ENCODE results near the gene LY6G6F. TPM values are rescaled to one million over a fixed set of nuclear protein-coding genes. Genes with fewer than 3 reads are reported as not detected.

LY6G6F gene
- total RNA-seq, 1 donor from 2014 or later = not detected

Other genes with a start within 250 kb of the LY6G6F start
- gene MICB, start 208.7 kb upstream of the LY6G6F start, total RNA-seq = 11.6 and 21.9 TPM in 2 replicates
- not detected in 2 replicates for gene MCCD1, start 177.9 kb upstream of the LY6G6F start, total RNA-seq
- gene DDX39B, start 164.9 kb upstream of the LY6G6F start, total RNA-seq = 355 and 485 TPM in 2 replicates
- 2.0 and 3.0 TPM in 2 replicates for gene ATP6V1G2, start 160.3 kb upstream of the LY6G6F start, total RNA-seq
- gene NFKBIL1, start 159.3 kb upstream of the LY6G6F start, total RNA-seq = 26.0 and 36.1 TPM in 2 replicates
- gene LTA, start 134.6 kb upstream of the LY6G6F start, total RNA-seq = not detected in 2 replicates
- gene TNF, start 131.3 kb upstream of the LY6G6F start, total RNA-seq = not detected in 2 replicates
- 0.25 TPM in 1 of 2 replicates, not detected in the other for gene LTB, start 124.4 kb upstream of the LY6G6F start, total RNA-seq
- not detected in 2 replicates for gene LST1, start 120.6 kb upstream of the LY6G6F start, total RNA-seq
- not detected in 2 replicates for gene NCR3, start 113.9 kb upstream of the LY6G6F start, total RNA-seq
- gene AIF1, start 91.6 kb upstream of the LY6G6F start, total RNA-seq = not detected in 2 replicates
- 42.2 and 46.1 TPM in 2 replicates for gene PRRC2A, start 86.2 kb upstream of the LY6G6F start, total RNA-seq
- 122 and 128 TPM in 2 replicates for gene BAG6, start 54.2 kb upstream of the LY6G6F start, total RNA-seq
- 0.89 and 1.2 TPM in 2 replicates for gene APOM, start 51.0 kb upstream of the LY6G6F start, total RNA-seq
- gene C6orf47, start 46.1 kb upstream of the LY6G6F start, total RNA-seq = 22.6 and 28.4 TPM in 2 replicates
- 13.0 and 18.5 TPM in 2 replicates for gene GPANK1, start 41.9 kb upstream of the LY6G6F start, total RNA-seq
- 82.2 and 114 TPM in 2 replicates for gene CSNK2B, start 40.8 kb upstream of the LY6G6F start, total RNA-seq
- gene LY6G5B, start 36.9 kb upstream of the LY6G6F start, total RNA-seq = 3.0 and 3.4 TPM in 2 replicates
- gene LY6G5C, start 25.8 kb upstream of the LY6G6F start, total RNA-seq = 0.33 and 0.37 TPM in 2 replicates
- gene ABHD16A, start 3.5 kb upstream of the LY6G6F start, total RNA-seq = 42.8 and 50.0 TPM in 2 replicates
- gene LY6G6D, start 8.5 kb downstream of the LY6G6F start, total RNA-seq = not detected in 2 replicates
- gene LY6G6C, start 14.9 kb downstream of the LY6G6F start, total RNA-seq = not detected in 2 replicates
- gene MPIG6B, start 16.5 kb downstream of the LY6G6F start, total RNA-seq = not detected in 2 replicates
- gene DDAH2, start 22.4 kb downstream of the LY6G6F start, total RNA-seq = 39.3 and 81.0 TPM in 2 replicates
- 791 and 1,362 TPM in 2 replicates for gene CLIC1, start 29.7 kb downstream of the LY6G6F start, total RNA-seq
- 13.0 and 21.6 TPM in 2 replicates for gene MSH5, start 33.1 kb downstream of the LY6G6F start, total RNA-seq
- gene SAPCD1, start 55.8 kb downstream of the LY6G6F start, total RNA-seq = 1.00 and 1.2 TPM in 2 replicates
- gene VWA7, start 70.5 kb downstream of the LY6G6F start, total RNA-seq = 0.11 and 0.25 TPM in 2 replicates
- gene VARS1, start 88.9 kb downstream of the LY6G6F start, total RNA-seq = 68.7 and 88.5 TPM in 2 replicates
- gene LSM2, start 100.1 kb downstream of the LY6G6F start, total RNA-seq = 34.9 and 48.9 TPM in 2 replicates
- gene HSPA1L, start 108.4 kb downstream of the LY6G6F start, total RNA-seq = 0.89 and 1.7 TPM in 2 replicates
- 60.4 and 107 TPM in 2 replicates for gene HSPA1A, start 108.7 kb downstream of the LY6G6F start, total RNA-seq
- 94.5 and 181 TPM in 2 replicates for gene HSPA1B, start 120.9 kb downstream of the LY6G6F start, total RNA-seq
- 72.7 and 128 TPM in 2 replicates for gene NEU1, start 156.0 kb downstream of the LY6G6F start, total RNA-seq
- gene SLC44A4, start 172.1 kb downstream of the LY6G6F start, total RNA-seq = 0.25 TPM in 1 of 2 replicates, not detected in the other
- gene EHMT2, start 190.8 kb downstream of the LY6G6F start, total RNA-seq = 74.0 and 94.5 TPM in 2 replicates
- gene ZBTB12, start 195.2 kb downstream of the LY6G6F start, total RNA-seq = 4.9 and 8.1 TPM in 2 replicates
- gene C2, start 220.9 kb downstream of the LY6G6F start, total RNA-seq = 0.77 and 2.0 TPM in 2 replicates
- 2.3 and 5.6 TPM in 2 replicates for gene CFB, start 239.2 kb downstream of the LY6G6F start, total RNA-seq

All from uterine smooth muscle cell (primary cell).